Activated naive CD8-positive, alpha-beta T cell treated with anti-CD3 and anti-CD28 coated beads for 36 hours (primary cell): ENCODE measurements around the gene WAC. TPM values are rescaled to one million over a fixed set of nuclear protein-coding genes. Genes with fewer than 3 reads are reported as not detected.
A peak's percentile ranks its signal among the peaks of the same experiment; 100 is the strongest.
"Not testable (repeated sequence)": the region's sequence is repeated elsewhere in the genome, so short reads cannot be mapped to it uniquely, and the experiment has no call there.

Experiments
- DNase-seq: peaks from one replicate; pipeline ENCODE4 v3.0.0; 2021
- H3K27ac Mint-ChIP-seq: one replicate; pipeline ENCODE4 v1.8.0; 2022; ENCODE audit warnings: mild to moderate bottlenecking, moderate library complexity, mixed read lengths
- H3K27me3 Mint-ChIP-seq: one replicate; pipeline ENCODE4 v1.8.0; 2022; ENCODE audit warnings: mild to moderate bottlenecking, mixed read lengths
- H3K36me3 Mint-ChIP-seq: one replicate; pipeline ENCODE4 v1.8.0; 2021; ENCODE audit warnings: mild to moderate bottlenecking, mixed read lengths
- H3K4me1 Mint-ChIP-seq: one replicate; pipeline ENCODE4 v1.8.0; 2021; ENCODE audit warnings: mixed read lengths
- H3K4me3 Mint-ChIP-seq: one replicate; pipeline ENCODE4 v1.8.0; 2022; ENCODE audit warnings: mild to moderate bottlenecking, moderate library complexity, mixed read lengths
- H3K9me3 Mint-ChIP-seq: one replicate; pipeline ENCODE4 v1.8.0; 2022; ENCODE audit warnings: mixed read lengths
- total RNA-seq, 2 experiments: library from RNA; stranded (reverse); gene quantifications; one replicate each; pipeline ENCODE4 v1.2.3, GENCODE V29; 2021

WAC gene
- total RNA-seq, 2 experiments from 2014 or later = 123 to 126 TPM

- peaks cover 44% of the 10 kb centered on the region for H3K36me3 Mint-ChIP-seq
- H3K4me3 Mint-ChIP-seq = no peak overlapping the region
- H3K27ac Mint-ChIP-seq = no peak overlapping the region
- no peaks in the 10 kb centered on the region for H3K27me3 Mint-ChIP-seq
- DNase-seq = no peak
- no peaks in the 10 kb centered on the region for H3K9me3 Mint-ChIP-seq
- H3K4me1 Mint-ChIP-seq = peaks cover 45% of the 10 kb centered on the region
Observed at GRCh38 chr10:28600056-28600455, 67.1 kb downstream of the WAC start.

GRCh38 chr10:28601012-28601411 lies 68.1 kb downstream of the WAC start:
- no peaks in the 10 kb centered on the region for H3K9me3 Mint-ChIP-seq
- H3K4me1 Mint-ChIP-seq = peaks cover 48% of the 10 kb centered on the region
- no peaks in the 10 kb centered on the region for H3K27me3 Mint-ChIP-seq
- peaks cover 42% of the 10 kb centered on the region for H3K36me3 Mint-ChIP-seq
- DNase-seq = no peak
- H3K4me3 Mint-ChIP-seq = no peak overlapping the region
- no peak overlapping the region for H3K27ac Mint-ChIP-seq

- Mint-ChIP-seq H3K9me3 (no peaks in the 10 kb centered on the region), H3K4me3 (no peak overlapping the region), H3K4me1 (peaks cover 39% of the 10 kb centered on the region), H3K27me3 (no peaks in the 10 kb centered on the region), H3K27ac (no peak overlapping the region), H3K36me3 (peaks cover 37% of the 10 kb centered on the region)
- no peak for DNase-seq
Observed at GRCh38 chr10:28604567-28605536, 71.9 kb downstream of the WAC start.

GRCh38 chr10:28606568-28606967 lies 73.7 kb downstream of the WAC start:
- Mint-ChIP-seq H3K27me3 (no peaks in the 10 kb centered on the region), H3K9me3 (no peaks in the 10 kb centered on the region), H3K4me1 (peaks cover 41% of the 10 kb centered on the region), H3K36me3 (peaks cover 35% of the 10 kb centered on the region), H3K4me3 (no peak overlapping the region), H3K27ac (peak overlapping the region; percentile 6)
- DNase-seq = no peak

- Mint-ChIP-seq H3K4me1 (peaks cover 33% of the 10 kb centered on the region), H3K36me3 (peaks cover 44% of the 10 kb centered on the region)
- H3K27me3 Mint-ChIP-seq, H3K27ac Mint-ChIP-seq, H3K4me3 Mint-ChIP-seq, H3K9me3 Mint-ChIP-seq, DNase-seq: not testable (repeated sequence)
Observed at GRCh38 chr10:28609636-28610035, 76.7 kb downstream of the WAC start.

GRCh38 chr10:28612877-28613276 lies 80.0 kb downstream of the WAC start:
- no peak overlapping the region for H3K4me3 Mint-ChIP-seq
- H3K27ac Mint-ChIP-seq = no peak overlapping the region
- H3K4me1 Mint-ChIP-seq = peaks cover 13% of the 10 kb centered on the region
- H3K9me3 Mint-ChIP-seq = no peaks in the 10 kb centered on the region
- peaks cover 37% of the 10 kb centered on the region for H3K36me3 Mint-ChIP-seq
- no peak for DNase-seq
- H3K27me3 Mint-ChIP-seq = no peaks in the 10 kb centered on the region

- Mint-ChIP-seq H3K4me1 (peaks cover 4% of the 10 kb centered on the region), H3K4me3 (no peak overlapping the region), H3K27me3 (no peaks in the 10 kb centered on the region), H3K36me3 (peaks cover 30% of the 10 kb centered on the region), H3K9me3 (no peaks in the 10 kb centered on the region), H3K27ac (no peak overlapping the region)
- DNase-seq = no peak
Observed at GRCh38 chr10:28616514-28616913, 83.6 kb downstream of the WAC start.

- Mint-ChIP-seq H3K4me3 (no peak overlapping the region), H3K36me3 (peaks cover 21% of the 10 kb centered on the region), H3K4me1 (peaks cover 4% of the 10 kb centered on the region), H3K27me3 (no peaks in the 10 kb centered on the region), H3K9me3 (no peaks in the 10 kb centered on the region), H3K27ac (no peak overlapping the region)
- DNase-seq = no peak
Observed at GRCh38 chr10:28619455-28619854, 86.5 kb downstream of the WAC start.

GRCh38 chr10:28620251-28620650 lies 87.3 kb downstream of the WAC start:
- no peak overlapping the region for H3K27ac Mint-ChIP-seq
- no peak overlapping the region for H3K4me3 Mint-ChIP-seq
- no peak for DNase-seq
- H3K27me3 Mint-ChIP-seq = no peaks in the 10 kb centered on the region
- peaks cover 4% of the 10 kb centered on the region for H3K4me1 Mint-ChIP-seq
- peaks cover 20% of the 10 kb centered on the region for H3K36me3 Mint-ChIP-seq
- no peaks in the 10 kb centered on the region for H3K9me3 Mint-ChIP-seq

- Mint-ChIP-seq H3K4me3 (no peak overlapping the region), H3K4me1 (peaks cover 6% of the 10 kb centered on the region), H3K36me3 (peaks cover 16% of the 10 kb centered on the region), H3K27ac (peak overlapping the region; percentile 0), H3K27me3 (no peaks in the 10 kb centered on the region), H3K9me3 (no peaks in the 10 kb centered on the region)
- DNase-seq = no peak
Observed at GRCh38 chr10:28623483-28623882, 90.6 kb downstream of the WAC start.

- H3K27ac Mint-ChIP-seq = no peak overlapping the region
- no peak for DNase-seq
- peaks cover 5% of the 10 kb centered on the region for H3K27me3 Mint-ChIP-seq
Observed at GRCh38 chr10:28624351-28624750, 91.4 kb downstream of the WAC start.

GRCh38 chr10:28627102-28627501 lies 94.2 kb downstream of the WAC start:
- peaks cover 4% of the 10 kb centered on the region for H3K4me1 Mint-ChIP-seq
- H3K4me3 Mint-ChIP-seq = no peak overlapping the region
- peaks cover 5% of the 10 kb centered on the region for H3K36me3 Mint-ChIP-seq
- no peaks in the 10 kb centered on the region for H3K9me3 Mint-ChIP-seq
- H3K27ac Mint-ChIP-seq = no peak overlapping the region
- peaks cover 14% of the 10 kb centered on the region for H3K27me3 Mint-ChIP-seq
- DNase-seq = no peak

More at GRCh38 chr10:28624351-28624750, 91.4 kb downstream of the WAC start:
- peaks cover 16% of the 10 kb centered on the region for H3K36me3 Mint-ChIP-seq
- H3K4me1 Mint-ChIP-seq = peaks cover 6% of the 10 kb centered on the region
- H3K9me3 Mint-ChIP-seq = no peaks in the 10 kb centered on the region
- no peak overlapping the region for H3K4me3 Mint-ChIP-seq

- Mint-ChIP-seq H3K4me1 (peaks cover 4% of the 10 kb centered on the region), H3K27me3 (peaks cover 14% of the 10 kb centered on the region), H3K36me3 (peaks cover 2% of the 10 kb centered on the region), H3K9me3 (no peaks in the 10 kb centered on the region), H3K4me3 (no peak overlapping the region), H3K27ac (no peak overlapping the region)
- DNase-seq = peak; percentile 65
Observed at GRCh38 chr10:28628184-28628893, 95.4 kb downstream of the WAC start.

GRCh38 chr10:28631896-28632583 lies 99.1 kb downstream of the WAC start:
- H3K27ac Mint-ChIP-seq = no peak overlapping the region
- no peak overlapping the region for H3K4me3 Mint-ChIP-seq
- DNase-seq = no peak
- H3K27me3 Mint-ChIP-seq = peaks cover 18% of the 10 kb centered on the region
- H3K4me1 Mint-ChIP-seq = peaks cover 4% of the 10 kb centered on the region
- no peaks in the 10 kb centered on the region for H3K9me3 Mint-ChIP-seq
- no peaks in the 10 kb centered on the region for H3K36me3 Mint-ChIP-seq

- no peak for DNase-seq
- Mint-ChIP-seq H3K4me3 (no peak overlapping the region), H3K27ac (no peak overlapping the region), H3K4me1 (peaks cover 4% of the 10 kb centered on the region), H3K9me3 (peaks cover 1% of the 10 kb centered on the region), H3K27me3 (peaks cover 18% of the 10 kb centered on the region), H3K36me3 (no peaks in the 10 kb centered on the region)
Observed at GRCh38 chr10:28632584-28632945, 99.6 kb downstream of the WAC start.
